Gastrocnemius medialis (tissue), 4 donors: ENCODE data around the gene RBMS3.

Source experiments
- POLR2A ChIP-seq, 2 donors: fragments of 450-650 bp; IDR thresholded peaks; one replicate each; pipeline ENCODE4 v1.6.1; 2017; ENCODE audit warnings: antibody characterized with exemption in 2 of 2, mild to moderate bottlenecking in 2 of 2, moderate library complexity in 2 of 2
- TF ChIP-seq, protein P1 (sequence below), 5 experiments: fragments of 450-650 bp in 3 of 5; fragments of 200-600 bp in 2 of 5; sonication (generic) in 2 of 5; IDR thresholded peaks in 4 of 5; conservative IDR thresholded peaks in 1 of 5; 1 replicate in 4 of 5; 2 replicates in 1 of 5; pipeline ENCODE4 v1.5.1; 2016 to 2019; ENCODE audit warnings: antibody characterized with exemption in 5 of 5, mild to moderate bottlenecking in 3 of 5, moderate library complexity in 3 of 5

DNA sequence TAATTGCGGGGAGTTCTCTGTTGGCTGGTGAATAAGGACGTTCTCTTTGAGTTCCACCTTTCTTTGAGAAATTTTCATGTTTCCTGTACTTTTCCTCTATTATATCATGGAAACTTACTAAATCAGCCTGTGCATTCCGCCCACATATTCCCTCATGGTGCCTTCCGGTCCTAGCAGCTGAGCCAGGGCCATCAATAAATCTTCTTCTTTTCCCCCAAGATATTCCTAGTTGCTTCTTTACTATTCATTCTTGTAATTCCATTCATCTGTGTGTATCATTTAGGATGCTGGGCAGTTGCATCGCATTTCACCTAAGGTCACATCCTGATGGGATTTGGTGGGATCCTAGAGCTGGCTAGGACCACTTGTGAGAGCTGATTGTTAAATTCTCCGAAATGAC lies 139.2 kb downstream of the RBMS3 start:
- TF ChIP-seq, protein P1, sequence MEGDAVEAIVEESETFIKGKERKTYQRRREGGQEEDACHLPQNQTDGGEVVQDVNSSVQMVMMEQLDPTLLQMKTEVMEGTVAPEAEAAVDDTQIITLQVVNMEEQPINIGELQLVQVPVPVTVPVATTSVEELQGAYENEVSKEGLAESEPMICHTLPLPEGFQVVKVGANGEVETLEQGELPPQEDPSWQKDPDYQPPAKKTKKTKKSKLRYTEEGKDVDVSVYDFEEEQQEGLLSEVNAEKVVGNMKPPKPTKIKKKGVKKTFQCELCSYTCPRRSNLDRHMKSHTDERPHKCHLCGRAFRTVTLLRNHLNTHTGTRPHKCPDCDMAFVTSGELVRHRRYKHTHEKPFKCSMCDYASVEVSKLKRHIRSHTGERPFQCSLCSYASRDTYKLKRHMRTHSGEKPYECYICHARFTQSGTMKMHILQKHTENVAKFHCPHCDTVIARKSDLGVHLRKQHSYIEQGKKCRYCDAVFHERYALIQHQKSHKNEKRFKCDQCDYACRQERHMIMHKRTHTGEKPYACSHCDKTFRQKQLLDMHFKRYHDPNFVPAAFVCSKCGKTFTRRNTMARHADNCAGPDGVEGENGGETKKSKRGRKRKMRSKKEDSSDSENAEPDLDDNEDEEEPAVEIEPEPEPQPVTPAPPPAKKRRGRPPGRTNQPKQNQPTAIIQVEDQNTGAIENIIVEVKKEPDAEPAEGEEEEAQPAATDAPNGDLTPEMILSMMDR (IDR thresholded peaks at IDR 0.05 in 4 of 5, conservative IDR thresholded peaks at IDR 0.05 in 1 of 5) = no peak
- TF ChIP-seq POLR2A (IDR thresholded peaks at IDR 0.05) = no peak
